ENCODE data around the gene GRIN2A.

Gene GRIN2A

GRCh38 chr16:9761870-9762269, 420.4 kb downstream of the GRIN2A start:
- H4K91ac ChIP-seq (ENCODE audit: low read length), result no peak overlapping the region
- H3K14ac ChIP-seq (ENCODE audit: low read length in 2 of 2), result no peak overlapping the region
- H2BK120ac ChIP-seq (ENCODE audit: low read depth, low read length), result no peak overlapping the region
- no peak overlapping the region for H3K18ac ChIP-seq (ENCODE audit: low read depth in 1 of 2, low read length in 2 of 2)
- H3K27me3 ChIP-seq (ENCODE audit: control insufficient read depth in 1 of 2, insufficient read depth in 1 of 2, low read length in 2 of 2), result peaks cover 0 to 3% of the 10 kb centered on the region in 2 experiments
- no peak overlapping the region for H3K4me3 ChIP-seq (ENCODE audit: insufficient read depth in 1 of 2, low read depth in 1 of 2, low read length in 2 of 2)
- no peaks in the 10 kb centered on the region for H3K9me3 ChIP-seq (ENCODE audit: control insufficient read depth, low read length)
- H3K4me2 ChIP-seq (ENCODE audit: low read length, poor library complexity, severe bottlenecking), result no peak overlapping the region
- H3K79me1 ChIP-seq (replicated peaks; ENCODE audit: low read length, poor library complexity, severe bottlenecking), result no peaks in the 10 kb centered on the region
- WGBS, result 85% methylated on average over 6 of the region's 6 CpGs
- no peaks in the 10 kb centered on the region for H3K4me1 ChIP-seq (ENCODE audit: control insufficient read depth, insufficient read depth, low read depth, low read length)
- no peak overlapping the region for H4K8ac ChIP-seq (ENCODE audit: low read length)
- no peak overlapping the region for H2AK5ac ChIP-seq (ENCODE audit: low read length, severe bottlenecking)
- no peak overlapping the region for H3K27ac ChIP-seq (ENCODE audit: low read length, poor library complexity, severe bottlenecking)
- no peak overlapping the region for H3K23ac ChIP-seq (ENCODE audit: low read length in 2 of 2)
- no peak overlapping the region for H2AFZ ChIP-seq (ENCODE audit: low read depth, low read length)
- H3K36me3 ChIP-seq (ENCODE audit: control insufficient read depth in 1 of 2, insufficient read depth in 2 of 2, low read depth in 1 of 2, low read length in 2 of 2), result peaks cover 0 to 38% of the 10 kb centered on the region in 2 experiments
- no peak overlapping the region for H3K4ac ChIP-seq (ENCODE audit: low read depth in 1 of 2, low read length in 2 of 2)
- no peak overlapping the region for H2BK12ac ChIP-seq (ENCODE audit: low read length in 2 of 2)
- DNase-seq, result no peak
- no peak overlapping the region for H2BK15ac ChIP-seq (ENCODE audit: low read depth, poor library complexity, severe bottlenecking)
- no peak overlapping the region for H2BK5ac ChIP-seq (ENCODE audit: low read depth, low read length, poor library complexity, severe bottlenecking)
- H3K9ac ChIP-seq (ENCODE audit: low read length), result no peak overlapping the region

- Histone ChIP-seq H2BK120ac (ENCODE audit: low read depth, low read length) (no peak overlapping the region), H3K27me3 (ENCODE audit: control insufficient read depth in 1 of 2, insufficient read depth in 1 of 2, low read length in 2 of 2) (peaks cover 0 to 3% of the 10 kb centered on the region in 2 experiments), H3K4ac (ENCODE audit: low read depth in 1 of 2, low read length in 2 of 2) (no peak overlapping the region), H2AFZ (ENCODE audit: low read depth, low read length) (no peak overlapping the region), H3K36me3 (ENCODE audit: control insufficient read depth in 1 of 2, insufficient read depth in 2 of 2, low read depth in 1 of 2, low read length in 2 of 2) (peaks cover 0 to 8% of the 10 kb centered on the region in 2 experiments), H2BK12ac (ENCODE audit: low read length in 2 of 2) (no peak overlapping the region), H4K91ac (ENCODE audit: low read length) (no peak overlapping the region), H3K14ac (ENCODE audit: low read length in 2 of 2) (no peak overlapping the region), H3K4me2 (ENCODE audit: low read length, poor library complexity, severe bottlenecking) (no peak overlapping the region), H3K27ac (ENCODE audit: low read length, poor library complexity, severe bottlenecking) (no peak overlapping the region), H3K18ac (ENCODE audit: low read depth in 1 of 2, low read length in 2 of 2) (no peak overlapping the region), H3K9me3 (ENCODE audit: control insufficient read depth, low read length) (no peaks in the 10 kb centered on the region), H2BK15ac (ENCODE audit: low read depth, poor library complexity, severe bottlenecking) (no peak overlapping the region), H2BK5ac (ENCODE audit: low read depth, low read length, poor library complexity, severe bottlenecking) (no peak overlapping the region), H3K4me1 (ENCODE audit: control insufficient read depth, insufficient read depth, low read depth, low read length) (no peaks in the 10 kb centered on the region), H4K8ac (ENCODE audit: low read length) (no peak overlapping the region), H2AK5ac (ENCODE audit: low read length, severe bottlenecking) (no peak overlapping the region), H3K4me3 (ENCODE audit: insufficient read depth in 1 of 2, low read depth in 1 of 2, low read length in 2 of 2) (no peak overlapping the region), H3K9ac (ENCODE audit: low read length) (no peak overlapping the region), H3K79me1 (replicated peaks; ENCODE audit: low read length, poor library complexity, severe bottlenecking) (no peaks in the 10 kb centered on the region), H3K23ac (ENCODE audit: low read length in 2 of 2) (no peak overlapping the region)
- WGBS, result 69% methylated on average over 4 of the region's 4 CpGs
- no peak for DNase-seq
Measured at GRCh38 chr16:9757687-9758086, 424.5 kb downstream of the GRIN2A start.

GRCh38 chr16:9756434-9756833, 425.8 kb downstream of the GRIN2A start:
- no peak overlapping the region for H3K18ac ChIP-seq (ENCODE audit: low read depth in 1 of 2, low read length in 2 of 2)

GRCh38 chr16:9755081-9755480, 427.1 kb downstream of the GRIN2A start:
- no peak overlapping the region for H3K9ac ChIP-seq (ENCODE audit: low read length)
- no peak overlapping the region for H2AK5ac ChIP-seq (ENCODE audit: low read length, severe bottlenecking)
- H2BK12ac ChIP-seq (ENCODE audit: low read length in 2 of 2), result no peak overlapping the region
- no peaks in the 10 kb centered on the region for H3K36me3 ChIP-seq (ENCODE audit: control insufficient read depth in 1 of 2, insufficient read depth in 2 of 2, low read depth in 1 of 2, low read length in 2 of 2)
- no peak overlapping the region for H2AFZ ChIP-seq (ENCODE audit: low read depth, low read length)
- no peak for DNase-seq
- H3K4me1 ChIP-seq (ENCODE audit: control insufficient read depth, insufficient read depth, low read depth, low read length), result no peaks in the 10 kb centered on the region
- no peaks in the 10 kb centered on the region for H3K9me3 ChIP-seq (ENCODE audit: control insufficient read depth, low read length)
- no peak overlapping the region for H3K14ac ChIP-seq (ENCODE audit: low read length in 2 of 2)
- no peak overlapping the region for H2BK5ac ChIP-seq (ENCODE audit: low read depth, low read length, poor library complexity, severe bottlenecking)
- no peaks in the 10 kb centered on the region for H3K79me1 ChIP-seq (replicated peaks; ENCODE audit: low read length, poor library complexity, severe bottlenecking)
- no peak overlapping the region for H3K4me3 ChIP-seq (ENCODE audit: insufficient read depth in 1 of 2, low read depth in 1 of 2, low read length in 2 of 2)
- no peak overlapping the region for H2BK120ac ChIP-seq (ENCODE audit: low read depth, low read length)
- no peak overlapping the region for H3K23ac ChIP-seq (ENCODE audit: low read length in 2 of 2)
- WGBS, result 45% methylated on average over 4 of the region's 4 CpGs
- no peak overlapping the region for H4K8ac ChIP-seq (ENCODE audit: low read length)
- no peak overlapping the region for H2BK15ac ChIP-seq (ENCODE audit: low read depth, poor library complexity, severe bottlenecking)
- peaks cover 0 to 3% of the 10 kb centered on the region in 2 experiments for H3K27me3 ChIP-seq (ENCODE audit: control insufficient read depth in 1 of 2, insufficient read depth in 1 of 2, low read length in 2 of 2)
- no peak overlapping the region for H4K91ac ChIP-seq (ENCODE audit: low read length)
- no peak overlapping the region for H3K4me2 ChIP-seq (ENCODE audit: low read length, poor library complexity, severe bottlenecking)
- H3K18ac ChIP-seq (ENCODE audit: low read depth in 1 of 2, low read length in 2 of 2), result no peak overlapping the region
- H3K27ac ChIP-seq (ENCODE audit: low read length, poor library complexity, severe bottlenecking), result no peak overlapping the region
- H3K4ac ChIP-seq (ENCODE audit: low read depth in 1 of 2, low read length in 2 of 2), result no peak overlapping the region

More at GRCh38 chr16:9756434-9756833, 425.8 kb downstream of the GRIN2A start:
- Histone ChIP-seq H3K4me3 (ENCODE audit: insufficient read depth in 1 of 2, low read depth in 1 of 2, low read length in 2 of 2) (no peak overlapping the region), H3K4me1 (ENCODE audit: control insufficient read depth, insufficient read depth, low read depth, low read length) (no peaks in the 10 kb centered on the region), H3K36me3 (ENCODE audit: control insufficient read depth in 1 of 2, insufficient read depth in 2 of 2, low read depth in 1 of 2, low read length in 2 of 2) (no peaks in the 10 kb centered on the region), H2BK5ac (ENCODE audit: low read depth, low read length, poor library complexity, severe bottlenecking) (no peak overlapping the region), H2BK15ac (ENCODE audit: low read depth, poor library complexity, severe bottlenecking) (no peak overlapping the region), H3K27ac (ENCODE audit: low read length, poor library complexity, severe bottlenecking) (no peak overlapping the region), H2AK5ac (ENCODE audit: low read length, severe bottlenecking) (no peak overlapping the region), H3K4ac (ENCODE audit: low read depth in 1 of 2, low read length in 2 of 2) (no peak overlapping the region), H4K91ac (ENCODE audit: low read length) (no peak overlapping the region), H3K27me3 (ENCODE audit: control insufficient read depth in 1 of 2, insufficient read depth in 1 of 2, low read length in 2 of 2) (peaks cover 0 to 3% of the 10 kb centered on the region in 2 experiments), H4K8ac (ENCODE audit: low read length) (no peak overlapping the region), H2BK12ac (ENCODE audit: low read length in 2 of 2) (no peak overlapping the region), H3K23ac (ENCODE audit: low read length in 2 of 2) (no peak overlapping the region), H3K9ac (ENCODE audit: low read length) (no peak overlapping the region), H2AFZ (ENCODE audit: low read depth, low read length) (no peak overlapping the region), H3K4me2 (ENCODE audit: low read length, poor library complexity, severe bottlenecking) (no peak overlapping the region), H3K9me3 (ENCODE audit: control insufficient read depth, low read length) (no peaks in the 10 kb centered on the region), H3K14ac (ENCODE audit: low read length in 2 of 2) (no peak overlapping the region), H2BK120ac (ENCODE audit: low read depth, low read length) (no peak overlapping the region), H3K79me1 (replicated peaks; ENCODE audit: low read length, poor library complexity, severe bottlenecking) (no peaks in the 10 kb centered on the region)
- 80% methylated on average over 4 of the region's 4 CpGs for WGBS
- no peak for DNase-seq
